Aorta (tissue), 5 donors: ENCODE results near the gene PDE6C. TPM values are rescaled to one million over a fixed set of nuclear protein-coding genes. Genes with fewer than 3 reads are reported as not detected.

Experiments
- ATAC-seq: fragments of 200-7000 bp; cut with Tn5 transposase; one replicate; pipeline ENCODE4 v1.9.1; 2022; ENCODE audit warnings: moderate library complexity; ENCODE audit not compliant: low FRiP score
- DNase-seq, 2 donors: peaks; one replicate each; pipeline ENCODE4 v3.0.0-alpha.2; 2020
- H3K27ac ChIP-seq, 2 donors: one replicate each; pipeline ENCODE4 v1.5.1; 2013; ENCODE audit warnings: low read length in 2 of 2, mild to moderate bottlenecking in 2 of 2, moderate library complexity in 2 of 2, control low read depth in 1 of 2, inconsistent platforms in 1 of 2, low read depth in 1 of 2
- H3K27me3 ChIP-seq, 2 donors: one replicate each; pipeline ENCODE4 v1.6.1; 2013; ENCODE audit warnings: control low read depth in 1 of 2, low read length in 1 of 2, mild to moderate bottlenecking in 1 of 2, moderate library complexity in 1 of 2; ENCODE audit not compliant: insufficient read depth in 2 of 2, control insufficient read depth in 1 of 2
- H3K36me3 ChIP-seq, 2 donors: one replicate each; pipeline ENCODE4 v1.6.1; 2013; ENCODE audit warnings: control low read depth in 1 of 2, low read length in 1 of 2, mild to moderate bottlenecking in 1 of 2; ENCODE audit not compliant: insufficient read depth in 2 of 2, control insufficient read depth in 1 of 2
- H3K4me1 ChIP-seq, 2 donors: one replicate each; pipeline ENCODE4 v1.6.1; 2013; ENCODE audit warnings: low read length in 2 of 2, control low read depth in 1 of 2, mild to moderate bottlenecking in 1 of 2, moderate library complexity in 1 of 2; ENCODE audit not compliant: insufficient read depth in 2 of 2, control insufficient read depth in 1 of 2
- H3K4me3 ChIP-seq, 2 donors: one replicate each; pipeline ENCODE4 v1.5.1; 2013; ENCODE audit warnings: low read length in 2 of 2, control low read depth in 1 of 2, mild to moderate bottlenecking in 1 of 2
- H3K9me3 ChIP-seq: one replicate; pipeline ENCODE4 v1.6.1; 2013; ENCODE audit warnings: mild to moderate bottlenecking, low read length; ENCODE audit not compliant: control insufficient read depth
- WGBS, 2 donors: extraction: QIAGEN DNeasy Blood & Tissue Kit; methylation state at CpG; one replicate each; pipeline ENCODE4 v1.1.7; 2013; 5-methylcytosine and 5-hydroxymethylcytosine counted together
- intact Hi-C, 2 donors: fragments of 100-400 bp; cut with DNase I; formaldehyde crosslinking; loops; one replicate each; pipeline versions ENCODE4 v1.14.2 to v1.15.0; 2022
- polyA plus RNA-seq, 2 donors: library from polyadenylated mRNA; stranded (reverse); fragments of 200-250 nt; gene quantifications; one replicate each; pipeline ENCODE4 v1.2.3, GENCODE V29; 2013
- total RNA-seq, 2 donors: library from RNA; stranded (reverse); fragmentation: NEBNext Ultra II Directional; extraction: Animal tissue kit (Norgen Biotek cat#: 25700); gene quantifications; one replicate each; pipeline ENCODE4 v1.2.1, GENCODE V29; 2021
- donor health status: healthy with polysubstance abuse.
- donor health status: Bipolar disorder and iron deficiency.
- donor health status: DM: no; HTN: no; CAD: no.
- donor health status: DM: no; HTN: no; CAD: no.
- donor health status: DM: yes; HTN: yes; CAD: no.

Gene PDE6C
- total and polyA plus RNA-seq, 4 donors = not detected

DNA sequence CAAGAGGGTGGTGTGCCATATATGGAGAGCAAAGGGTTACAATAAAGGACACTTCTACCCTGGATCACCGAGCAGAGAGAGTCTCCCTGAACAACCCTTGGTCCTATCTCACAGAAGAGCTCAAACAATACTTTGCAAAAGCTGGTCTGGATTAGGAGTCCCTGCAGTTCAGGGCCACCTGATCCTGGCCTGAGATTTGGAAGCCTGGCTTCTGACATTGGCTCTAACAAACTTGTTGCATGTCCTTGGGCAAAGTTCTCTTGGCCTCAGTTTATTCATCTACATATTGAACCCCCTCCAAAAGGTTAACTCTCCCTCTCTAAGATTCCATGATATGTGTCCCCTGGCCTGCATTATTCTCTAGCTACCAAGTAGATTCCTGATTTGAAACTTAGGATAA lies 13.0 kb upstream of the PDE6C start:
- intact Hi-C loops = no loop called here
- DNase-seq = no peak
- WGBS, 2 donors = 63% methylated on average over 1 of the region's 1 CpG
- no peaks in the 10 kb centered on the region for H3K9me3 ChIP-seq
- H3K27me3 ChIP-seq = no peaks in the 10 kb centered on the region
- H3K4me1 ChIP-seq = peaks cover 0 to 1% of the 10 kb centered on the region in 2 donors
- no peak overlapping the region for H3K4me3 ChIP-seq
- no peak overlapping the region for H3K27ac ChIP-seq
- no peak for ATAC-seq
- H3K36me3 ChIP-seq = no peaks in the 10 kb centered on the region

DNA sequence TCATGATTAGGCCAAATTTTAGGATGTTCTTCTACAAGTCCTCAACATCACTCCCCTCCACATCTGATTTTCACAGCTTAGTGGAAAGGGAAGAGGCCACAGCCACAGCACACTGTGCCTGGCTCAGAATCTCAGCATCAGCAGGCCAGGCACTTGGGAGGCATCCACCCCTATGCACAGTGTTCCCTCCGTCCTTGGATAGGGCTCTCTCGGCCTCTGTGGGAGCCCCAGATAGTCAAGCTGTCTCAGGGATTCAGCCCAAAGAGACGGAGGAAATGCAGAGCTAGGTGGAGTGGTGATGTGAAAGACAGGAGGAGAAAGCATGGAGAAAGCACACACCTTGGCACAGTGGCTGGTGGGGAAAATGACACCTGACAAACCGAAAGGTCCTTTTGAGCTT lies 12.6 kb upstream of the PDE6C start:
- DNase-seq (no peak), ATAC-seq (no peak)
- Histone ChIP-seq H3K36me3 (no peaks in the 10 kb centered on the region), H3K4me3 (no peak overlapping the region), H3K4me1 (peaks cover 0 to 1% of the 10 kb centered on the region in 2 donors), H3K9me3 (no peaks in the 10 kb centered on the region), H3K27me3 (no peaks in the 10 kb centered on the region), H3K27ac (no peak overlapping the region)
- intact Hi-C loops = no loop called here
- WGBS, 2 donors = 84 to 88% methylated on average over 4 of the region's 4 CpGs

DNA sequence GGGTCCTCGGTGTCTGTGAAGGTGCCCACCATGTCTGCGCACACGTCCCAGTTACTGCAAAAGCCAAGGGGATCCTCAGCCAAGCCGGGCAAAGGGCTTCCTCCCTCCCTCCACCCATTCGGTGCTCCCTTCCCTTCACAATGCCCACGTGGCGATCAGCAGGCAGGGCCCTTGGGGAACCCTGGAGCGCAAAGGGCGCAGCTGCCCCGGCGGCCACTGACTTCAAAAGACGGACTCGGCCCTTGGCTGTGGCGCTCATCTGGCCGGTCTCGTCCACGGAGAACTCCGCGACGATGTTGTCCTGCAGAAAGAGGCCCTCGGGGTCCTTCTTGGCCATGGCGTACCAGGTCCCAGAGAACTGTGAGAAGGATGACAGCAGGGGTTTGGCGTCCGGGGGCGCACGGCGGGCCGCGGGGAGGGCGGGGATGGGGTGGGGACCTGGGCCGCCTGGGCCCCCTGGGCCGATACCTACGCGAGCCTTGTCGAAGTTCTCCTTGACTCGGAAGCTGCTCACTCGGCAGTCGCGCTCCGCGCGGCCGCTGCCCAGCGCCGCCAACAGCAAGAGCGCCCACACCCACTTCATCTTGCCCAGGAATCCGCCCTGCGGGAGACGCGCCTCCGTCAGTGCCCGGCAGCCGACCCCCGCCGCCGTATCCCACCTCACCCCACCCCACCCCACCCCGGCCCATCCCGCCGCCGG lies 11.7 kb upstream of the PDE6C start:
- WGBS, 2 donors = 10 to 13% methylated on average over 47 to 60 of the region's 60 CpGs
- no peak overlapping the region for H3K27ac ChIP-seq
- H3K4me1 ChIP-seq = peaks cover 0 to 1% of the 10 kb centered on the region in 2 donors
- no peaks in the 10 kb centered on the region for H3K27me3 ChIP-seq
- H3K9me3 ChIP-seq = no peaks in the 10 kb centered on the region
- ATAC-seq (peak; percentile 53), DNase-seq (peak in 1 of 2 donors; percentile 84)
- peak overlapping the region; percentile 13 to 58 for H3K4me3 ChIP-seq
- intact Hi-C loops = no loop called here
- no peaks in the 10 kb centered on the region for H3K36me3 ChIP-seq

DNA sequence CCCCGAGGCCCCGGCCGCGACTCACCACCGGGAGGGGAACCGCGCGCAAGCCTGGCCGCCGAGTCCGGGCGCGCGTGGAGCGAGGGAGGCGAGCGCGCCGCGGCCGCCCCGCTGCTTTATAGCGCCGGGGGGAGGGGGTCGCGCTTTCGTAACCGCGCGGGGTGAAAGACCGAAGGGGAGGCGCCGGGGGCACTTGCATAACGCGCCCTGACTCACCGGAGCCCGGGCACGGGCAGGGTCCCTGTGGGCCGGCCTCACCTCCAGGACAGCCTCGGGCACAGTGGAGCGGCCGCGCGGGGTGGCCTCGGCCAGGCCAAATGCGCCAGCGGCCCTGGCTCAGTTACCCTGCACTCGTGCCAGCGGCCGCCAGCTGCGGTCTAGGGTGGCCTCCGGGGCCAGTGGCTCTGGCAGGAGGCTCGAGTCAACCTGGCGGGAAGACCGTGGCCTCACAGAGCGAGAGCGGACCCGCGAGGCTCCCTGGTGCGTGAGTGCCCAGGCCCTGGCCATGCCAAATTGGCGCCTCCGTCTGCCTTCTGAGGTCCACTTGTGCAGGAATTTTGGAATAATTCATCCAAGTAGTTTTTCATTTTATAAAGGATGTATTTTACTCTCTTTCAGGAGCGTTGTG lies 11.1 kb upstream of the PDE6C start, which contains the start of gene RBP4:
TSS of gene RBP4 (minus strand) at position 90 of the 628 bp plus-strand sequence. CDS start 207 bp downstream, outside the sequence.
- DNase-seq (peak; percentile 56 to 86), ATAC-seq (peak; percentile 67)
- Histone ChIP-seq H3K9me3 (no peaks in the 10 kb centered on the region), H3K4me3 (peak within 1 kb of the TSS; percentile 13 to 58), H3K4me1 (peaks cover 0 to 1% of the 10 kb centered on the region in 2 donors), H3K36me3 (no peaks in the 10 kb centered on the region), H3K27me3 (no peaks in the 10 kb centered on the region), H3K27ac (no peak within 1 kb of the TSS)
- intact Hi-C loops = no loop called here
- 0 to 1% methylated on average over 51 to 63 of the region's 63 CpGs for WGBS, 2 donors

DNA sequence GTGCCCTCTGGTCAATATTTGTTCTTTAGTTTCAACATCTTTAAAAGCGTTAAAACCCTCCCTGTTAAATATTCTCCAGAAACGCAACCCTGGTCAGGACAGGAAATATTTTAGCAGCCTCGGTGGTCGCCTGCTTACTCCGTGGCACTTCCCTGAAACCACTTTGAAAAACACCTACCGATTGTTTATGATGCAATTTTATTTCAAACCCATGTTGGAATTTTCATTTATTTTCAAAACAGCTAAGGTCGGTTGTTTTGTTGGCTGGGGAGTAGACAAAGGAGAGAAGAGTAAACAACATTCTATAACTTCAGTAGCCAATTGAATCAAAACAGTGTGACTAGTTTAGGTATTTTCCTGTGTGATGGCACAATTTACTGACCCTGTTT lies 10.6 kb upstream of the PDE6C start:
- Histone ChIP-seq H3K9me3 (no peaks in the 10 kb centered on the region), H3K4me1 (peaks cover 0 to 1% of the 10 kb centered on the region in 2 donors), H3K36me3 (no peaks in the 10 kb centered on the region), H3K27me3 (no peaks in the 10 kb centered on the region), H3K4me3 (peak overlapping the region in 1 of 2 donors; percentile 58), H3K27ac (no peak overlapping the region)
- intact Hi-C loops = no loop called here
- ATAC-seq = no peak
- no peak for DNase-seq
- WGBS, 2 donors = 16% methylated on average over 7 of the region's 7 CpGs

DNA sequence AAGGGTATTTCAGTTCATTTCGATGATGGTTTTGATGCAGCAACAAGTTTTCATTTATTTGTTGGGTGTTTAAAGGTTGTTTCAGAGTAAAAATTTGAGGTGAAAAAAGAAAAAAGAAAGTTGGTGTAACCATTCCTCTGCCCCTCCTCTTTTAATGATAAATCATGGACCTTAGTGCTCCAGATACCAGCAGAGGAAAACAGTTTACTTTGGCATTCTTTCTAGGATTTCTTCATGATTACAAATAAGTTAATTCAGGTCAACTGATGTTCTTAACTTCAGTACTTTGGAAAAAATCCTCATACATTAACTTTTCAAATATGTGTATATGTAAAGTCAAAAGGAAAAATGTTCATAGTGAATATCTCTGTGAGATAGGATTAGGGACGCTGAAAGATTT lies 9.3 kb upstream of the PDE6C start:
- Histone ChIP-seq H3K27ac (no peak overlapping the region), H3K4me3 (no peak overlapping the region), H3K4me1 (peaks cover 0 to 1% of the 10 kb centered on the region in 2 donors), H3K27me3 (no peaks in the 10 kb centered on the region), H3K9me3 (peaks cover 1% of the 10 kb centered on the region), H3K36me3 (no peaks in the 10 kb centered on the region)
- intact Hi-C loops = no loop called here
- DNase-seq = no peak
- 96 to 97% methylated on average over 2 of the region's 2 CpGs for WGBS, 2 donors
- no peak for ATAC-seq

DNA sequence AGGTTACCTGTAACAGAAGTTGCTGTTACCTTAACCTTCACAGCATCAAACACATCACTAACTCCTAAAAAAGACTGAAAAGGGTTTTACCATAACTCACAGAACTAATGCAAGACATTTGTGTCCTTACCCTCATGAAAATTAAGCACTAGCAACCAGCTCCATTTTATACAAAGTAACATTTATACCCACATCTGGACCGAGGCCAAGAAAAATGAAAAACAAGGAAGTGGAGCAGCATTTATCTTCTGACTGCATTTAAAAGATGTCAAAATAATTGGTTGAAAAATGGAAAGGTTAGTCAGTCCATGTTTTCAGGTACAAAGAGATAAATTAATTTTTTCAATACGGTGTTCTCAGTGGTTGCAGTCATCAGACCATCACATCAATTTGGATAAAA lies 8.2 kb upstream of the PDE6C start:
- Histone ChIP-seq H3K9me3 (peaks cover 1% of the 10 kb centered on the region), H3K4me3 (no peak overlapping the region), H3K27ac (no peak overlapping the region), H3K36me3 (no peaks in the 10 kb centered on the region), H3K4me1 (peaks cover 0 to 1% of the 10 kb centered on the region in 2 donors), H3K27me3 (no peaks in the 10 kb centered on the region)
- DNase-seq (no peak), ATAC-seq (no peak)
- intact Hi-C loops = no loop called here
- 37 to 49% methylated on average over 2 of the region's 2 CpGs for WGBS, 2 donors

DNA sequence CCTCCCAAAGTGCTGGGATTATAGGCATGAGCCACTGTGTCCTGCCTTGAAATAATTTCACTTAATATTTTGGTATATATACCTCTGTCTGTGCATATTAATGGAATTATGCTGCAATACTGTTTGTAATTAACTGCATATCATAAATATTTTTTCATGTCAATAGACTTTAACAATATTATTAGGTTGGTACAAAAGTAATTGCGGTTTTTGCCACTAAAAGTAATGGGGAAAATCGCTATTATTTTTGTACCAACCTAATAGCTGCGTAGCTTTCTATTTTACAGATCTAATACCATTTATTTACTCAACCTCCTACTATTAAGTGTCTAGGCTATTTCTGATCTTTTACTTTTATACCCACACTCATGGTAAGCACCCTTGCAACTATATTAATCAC lies 3.9 kb upstream of the PDE6C start:
- WGBS, 2 donors = 87 to 89% methylated on average over 3 of the region's 3 CpGs
- Histone ChIP-seq H3K9me3 (peaks cover 1% of the 10 kb centered on the region), H3K27me3 (no peaks in the 10 kb centered on the region), H3K27ac (no peak overlapping the region), H3K4me3 (no peak overlapping the region), H3K36me3 (no peaks in the 10 kb centered on the region), H3K4me1 (no peaks in the 10 kb centered on the region)
- ATAC-seq = no peak
- no peak for DNase-seq
- intact Hi-C loops = no loop called here

DNA sequence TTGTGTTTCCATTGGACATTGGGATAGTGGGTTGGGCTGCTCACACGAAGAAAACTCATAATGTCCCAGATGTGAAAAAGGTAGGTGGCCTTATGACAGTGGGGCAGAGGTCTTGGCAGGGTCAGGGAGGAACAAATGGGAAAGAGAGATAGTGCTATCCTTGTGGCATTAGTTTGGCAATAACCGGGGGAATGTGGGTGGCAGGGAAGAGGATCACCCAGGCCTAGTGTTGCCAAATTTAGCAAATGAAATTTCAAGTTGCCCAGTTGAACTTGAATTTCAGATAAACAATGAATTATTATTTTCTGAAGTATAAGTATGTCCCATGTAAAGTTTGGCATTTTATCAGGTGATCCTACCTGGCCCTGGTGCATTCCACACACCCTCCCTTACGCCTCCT lies 789 bp downstream of the PDE6C start:
- H3K4me1 ChIP-seq = no peaks in the 10 kb centered on the region
- DNase-seq (no peak), ATAC-seq (no peak)
- no peaks in the 10 kb centered on the region for H3K36me3 ChIP-seq
- intact Hi-C loops = no loop called here
- WGBS, 2 donors = 87 to 89% methylated on average over 3 of the region's 3 CpGs
- H3K27ac ChIP-seq = no peak overlapping the region
- no peak overlapping the region for H3K4me3 ChIP-seq
- H3K9me3 ChIP-seq = no peaks in the 10 kb centered on the region
- no peaks in the 10 kb centered on the region for H3K27me3 ChIP-seq
